Central memory CD8-positive, alpha-beta T cell (primary cell): Measurements from ENCODE around the gene SASS6.

ENCODE experiments used
- ATAC-seq: fragments of 150-1000 bp; cut with Tn5 transposase; replicated peaks from 2 replicates; pipeline ENCODE4 v1.10.0; 2022; ENCODE audit warnings: mild to moderate bottlenecking, moderate FRiP score, moderate number of reproducible peaks; ENCODE audit not compliant: poor library complexity, severe bottlenecking; ENCODE audit errors: extremely low read depth
- DNase-seq, 2 donors: peaks; one replicate each; pipeline ENCODE4 v3.0.0; 2021; ENCODE audit warnings: low spot score in 2 of 2
- H3K27ac Mint-ChIP-seq: one replicate; pipeline ENCODE4 v1.8.0; 2022; ENCODE audit warnings: low read depth, mild to moderate bottlenecking, moderate library complexity, mixed read lengths
- H3K27me3 Mint-ChIP-seq: one replicate; pipeline ENCODE4 v1.8.0; 2022; ENCODE audit warnings: mixed read lengths
- H3K36me3 Mint-ChIP-seq: one replicate; pipeline ENCODE4 v1.8.0; 2022; ENCODE audit warnings: mild to moderate bottlenecking, moderate library complexity, mixed read lengths; ENCODE audit not compliant: insufficient read depth
- H3K4me1 Mint-ChIP-seq: one replicate; pipeline ENCODE4 v1.8.0; 2022; ENCODE audit warnings: mixed read lengths
- H3K4me3 Mint-ChIP-seq: one replicate; pipeline ENCODE4 v1.8.0; 2022; ENCODE audit warnings: mild to moderate bottlenecking, moderate library complexity, mixed read lengths
- H3K9me3 Mint-ChIP-seq: one replicate; pipeline ENCODE4 v1.8.0; 2022; ENCODE audit warnings: mixed read lengths

SASS6 gene

GRCh38 chr1:100132566-100133477 is at the start of gene SASS6, which contains the start of gene TRMT13:
SASS6 (minus strand) TSS chr1:100132930; CDS start chr1:100132814, 116 bp downstream.
TRMT13 (plus strand) TSS chr1:100133163; CDS start chr1:100133169, 6 bp downstream.
- DNase-seq (peak; percentile 87 to 89), ATAC-seq (peak; percentile 97)
- peaks cover 25% of the 10 kb centered on the region for H3K4me1 Mint-ChIP-seq
- no peaks in the 10 kb centered on the region for H3K27me3 Mint-ChIP-seq
- no peaks in the 10 kb centered on the region for H3K9me3 Mint-ChIP-seq
- peak within 1 kb of the TSS; percentile 98 for H3K27ac Mint-ChIP-seq
- peak within 1 kb of the TSS; percentile 98 for H3K4me3 Mint-ChIP-seq
- peaks cover 14% of the 10 kb centered on the region for H3K36me3 Mint-ChIP-seq

GRCh38 chr1:100178091-100178490 is 45.4 kb upstream of the SASS6 start, which contains the start of gene LRRC39:
LRRC39 (minus strand) TSS chr1:100178256; CDS start chr1:100168516, 9,740 bp downstream.
- DNase-seq = no peak
- Mint-ChIP-seq H3K9me3 (no peaks in the 10 kb centered on the region), H3K4me3 (no peak within 1 kb of the TSS), H3K27ac (no peak within 1 kb of the TSS), H3K27me3 (no peaks in the 10 kb centered on the region), H3K36me3 (no peaks in the 10 kb centered on the region), H3K4me1 (no peaks in the 10 kb centered on the region)
- ATAC-seq = no peak

- H3K27ac Mint-ChIP-seq = no peak overlapping the region
- no peak overlapping the region for H3K4me3 Mint-ChIP-seq
Observed at GRCh38 chr1:100177295-100178041, 44.7 kb upstream of the SASS6 start.

GRCh38 chr1:100168051-100168450 is 35.3 kb upstream of the SASS6 start:
- DNase-seq = no peak
- no peak overlapping the region for H3K27ac Mint-ChIP-seq
- no peaks in the 10 kb centered on the region for H3K27me3 Mint-ChIP-seq
- H3K4me3 Mint-ChIP-seq = no peak overlapping the region
- no peaks in the 10 kb centered on the region for H3K4me1 Mint-ChIP-seq
- H3K9me3 Mint-ChIP-seq = no peaks in the 10 kb centered on the region
- no peaks in the 10 kb centered on the region for H3K36me3 Mint-ChIP-seq
- no peak for ATAC-seq

More at GRCh38 chr1:100177295-100178041, 44.7 kb upstream of the SASS6 start:
- Mint-ChIP-seq H3K36me3 (no peaks in the 10 kb centered on the region), H3K27me3 (no peaks in the 10 kb centered on the region), H3K9me3 (no peaks in the 10 kb centered on the region), H3K4me1 (no peaks in the 10 kb centered on the region)
- DNase-seq (no peak), ATAC-seq (no peak)

GRCh38 chr1:100164702-100165101 is 32.0 kb upstream of the SASS6 start:
- DNase-seq (no peak), ATAC-seq (no peak)
- H3K36me3 Mint-ChIP-seq = no peaks in the 10 kb centered on the region
- H3K27ac Mint-ChIP-seq = no peak overlapping the region
- H3K9me3 Mint-ChIP-seq = no peaks in the 10 kb centered on the region
- no peak overlapping the region for H3K4me3 Mint-ChIP-seq
- H3K27me3 Mint-ChIP-seq = no peaks in the 10 kb centered on the region
- no peaks in the 10 kb centered on the region for H3K4me1 Mint-ChIP-seq

- DNase-seq (no peak), ATAC-seq (no peak)
- Mint-ChIP-seq H3K36me3 (no peaks in the 10 kb centered on the region), H3K27ac (no peak overlapping the region), H3K27me3 (no peaks in the 10 kb centered on the region), H3K9me3 (no peaks in the 10 kb centered on the region), H3K4me1 (no peaks in the 10 kb centered on the region), H3K4me3 (no peak overlapping the region)
Observed at GRCh38 chr1:100164216-100164615, 31.5 kb upstream of the SASS6 start.

GRCh38 chr1:100162881-100163280 is 30.2 kb upstream of the SASS6 start:
- ATAC-seq = no peak
- Mint-ChIP-seq H3K4me1 (no peaks in the 10 kb centered on the region), H3K9me3 (no peaks in the 10 kb centered on the region), H3K27me3 (no peaks in the 10 kb centered on the region), H3K27ac (no peak overlapping the region), H3K4me3 (no peak overlapping the region), H3K36me3 (no peaks in the 10 kb centered on the region)
- DNase-seq = no peak

GRCh38 chr1:100152271-100152670 is 19.5 kb upstream of the SASS6 start:
- Mint-ChIP-seq H3K4me3 (no peak overlapping the region), H3K9me3 (no peaks in the 10 kb centered on the region), H3K27ac (peak overlapping the region; percentile 29), H3K36me3 (peaks cover 7% of the 10 kb centered on the region), H3K4me1 (peaks cover 8% of the 10 kb centered on the region), H3K27me3 (no peaks in the 10 kb centered on the region)
- no peak for DNase-seq
- no peak for ATAC-seq

GRCh38 chr1:100151679-100152078 is 18.9 kb upstream of the SASS6 start:
- peak overlapping the region; percentile 29 for H3K27ac Mint-ChIP-seq
- ATAC-seq (no peak), DNase-seq (no peak)

GRCh38 chr1:100147875-100148274 is 15.1 kb upstream of the SASS6 start:
- ATAC-seq = no peak
- DNase-seq = no peak
- Mint-ChIP-seq H3K36me3 (peaks cover 35% of the 10 kb centered on the region), H3K27ac (no peak overlapping the region), H3K4me1 (peaks cover 8% of the 10 kb centered on the region), H3K4me3 (no peak overlapping the region), H3K9me3 (no peaks in the 10 kb centered on the region), H3K27me3 (no peaks in the 10 kb centered on the region)

More at GRCh38 chr1:100151679-100152078, 18.9 kb upstream of the SASS6 start:
- Mint-ChIP-seq H3K36me3 (peaks cover 9% of the 10 kb centered on the region), H3K9me3 (no peaks in the 10 kb centered on the region), H3K4me1 (peaks cover 8% of the 10 kb centered on the region), H3K27me3 (no peaks in the 10 kb centered on the region), H3K4me3 (no peak overlapping the region)

- Mint-ChIP-seq H3K9me3 (no peaks in the 10 kb centered on the region), H3K27ac (no peak overlapping the region), H3K27me3 (no peaks in the 10 kb centered on the region), H3K4me3 (no peak overlapping the region), H3K4me1 (peaks cover 2% of the 10 kb centered on the region), H3K36me3 (peaks cover 41% of the 10 kb centered on the region)
- no peak for ATAC-seq
- no peak for DNase-seq
Observed at GRCh38 chr1:100146958-100147357, 14.2 kb upstream of the SASS6 start.

GRCh38 chr1:100145116-100145515 is 12.4 kb upstream of the SASS6 start:
- DNase-seq = no peak
- Mint-ChIP-seq H3K36me3 (peaks cover 55% of the 10 kb centered on the region), H3K9me3 (no peaks in the 10 kb centered on the region), H3K4me3 (no peak overlapping the region), H3K27ac (no peak overlapping the region), H3K4me1 (peaks cover 6% of the 10 kb centered on the region), H3K27me3 (no peaks in the 10 kb centered on the region)
- no peak for ATAC-seq
